ENCODE results near the gene DGCR6L. TPM values are rescaled to one million over a fixed set of nuclear protein-coding genes. Genes with fewer than 3 reads are reported as not detected.

The DGCR6L gene
- total RNA-seq, 1 experiment from 2014 or later = 37.4 TPM

GRCh38 chr22:20297414-20298109 is 22.3 kb downstream of the DGCR6L start:
- Mint-ChIP-seq H3K36me3 (ENCODE audit: insufficient read depth, unreplicated experiment) (peaks cover 6% of the 10 kb centered on the region), H3K27me3 (ENCODE audit: insufficient read depth, unreplicated experiment) (peaks cover 21% of the 10 kb centered on the region), H3K27ac (ENCODE audit: unreplicated experiment) (no peak overlapping the region), H3K4me1 (ENCODE audit: low read depth, unreplicated experiment) (no peaks in the 10 kb centered on the region), H3K4me3 (ENCODE audit: unreplicated experiment) (peak overlapping the region; percentile 78), H3K9me3 (ENCODE audit: unreplicated experiment) (no peaks in the 10 kb centered on the region)
- intact Hi-C loops (cut with micrococcal nuclease; ENCODE audit: unreplicated experiment) = no loop called here
- BruUV-seq (replicated peaks) = no TSS peak
- no peaks in the 10 kb centered on the region for H3K9me3 ChIP-seq
- H3K4me1 ChIP-seq = no peaks in the 10 kb centered on the region
- no peaks in the 10 kb centered on the region; the same call in 1 of the 2 replicates for H3K27me3 ChIP-seq (replicated peaks; ENCODE audit: control insufficient read depth, insufficient read depth, low read length)
- ChIA-PET POLR2A (no interaction called here), CTCF (no interaction called here)
- no peaks in the 10 kb centered on the region for H3K36me3 ChIP-seq (ENCODE audit: control insufficient read depth, insufficient read depth, low read length)
- DNase-seq = no peak
- H3K4me3 ChIP-seq (ENCODE audit: low read depth, low read length) = no peak overlapping the region
- no peak for TF ChIP-seq CTCF (IDR thresholded peaks at IDR 0.05; ENCODE audit: insufficient read depth in 1 of 2, low read depth in 1 of 2, low read length in 1 of 2, severe bottlenecking in 1 of 2, unreplicated experiment in 1 of 2)

GRCh38 chr22:20296598-20296997 is 23.3 kb downstream of the DGCR6L start:
- intact Hi-C loops (cut with micrococcal nuclease; ENCODE audit: unreplicated experiment) = no loop called here
- Histone ChIP-seq H3K4me3 (ENCODE audit: low read depth, low read length) (no peak overlapping the region), H3K4me1 (no peaks in the 10 kb centered on the region), H3K36me3 (ENCODE audit: control insufficient read depth, insufficient read depth, low read length) (no peaks in the 10 kb centered on the region), H3K9me3 (no peaks in the 10 kb centered on the region), H3K27me3 (replicated peaks; ENCODE audit: control insufficient read depth, insufficient read depth, low read length) (no peaks in the 10 kb centered on the region; the same call in 1 of the 2 replicates)
- CTCF ChIA-PET = no interaction called here
- POLR2A ChIA-PET = no interaction called here
- no peak for DNase-seq
- no peak overlapping the region for H3K27ac Mint-ChIP-seq (ENCODE audit: unreplicated experiment)
- no TSS peak for BruUV-seq (replicated peaks)
- peaks cover 6% of the 10 kb centered on the region for H3K36me3 Mint-ChIP-seq (ENCODE audit: insufficient read depth, unreplicated experiment)
- no peak overlapping the region for H3K4me3 Mint-ChIP-seq (ENCODE audit: unreplicated experiment)
- no peaks in the 10 kb centered on the region for H3K4me1 Mint-ChIP-seq (ENCODE audit: low read depth, unreplicated experiment)
- TF ChIP-seq CTCF (IDR thresholded peaks at IDR 0.05; ENCODE audit: insufficient read depth in 1 of 2, low read depth in 1 of 2, low read length in 1 of 2, severe bottlenecking in 1 of 2, unreplicated experiment in 1 of 2) = no peak
- no peaks in the 10 kb centered on the region for H3K9me3 Mint-ChIP-seq (ENCODE audit: unreplicated experiment)
- H3K27me3 Mint-ChIP-seq (ENCODE audit: insufficient read depth, unreplicated experiment) = peaks cover 22% of the 10 kb centered on the region

GRCh38 chr22:20295262-20296064 is 24.4 kb downstream of the DGCR6L start:
- Histone ChIP-seq H3K9me3 (no peaks in the 10 kb centered on the region), H3K4me1 (no peaks in the 10 kb centered on the region), H3K4me3 (ENCODE audit: low read depth, low read length) (no peak overlapping the region), H3K36me3 (ENCODE audit: control insufficient read depth, insufficient read depth, low read length) (no peaks in the 10 kb centered on the region), H3K27me3 (replicated peaks; ENCODE audit: control insufficient read depth, insufficient read depth, low read length) (no peaks in the 10 kb centered on the region; the same call in 1 of the 2 replicates)
- no peak overlapping the region for H3K27ac Mint-ChIP-seq (ENCODE audit: unreplicated experiment)
- no peak for DNase-seq
- TF ChIP-seq CTCF (IDR thresholded peaks at IDR 0.05; ENCODE audit: insufficient read depth in 1 of 2, low read depth in 1 of 2, low read length in 1 of 2, severe bottlenecking in 1 of 2, unreplicated experiment in 1 of 2) = no peak
- H3K4me3 Mint-ChIP-seq (ENCODE audit: unreplicated experiment) = no peak overlapping the region
- CTCF ChIA-PET = interaction anchor here (1.0 kb wide), 1 partner anchor 24 kb away, joined by 3 read pairs; the partner anchor contains the start of gene DGCR6L
- H3K4me1 Mint-ChIP-seq (ENCODE audit: low read depth, unreplicated experiment) = no peaks in the 10 kb centered on the region
- H3K9me3 Mint-ChIP-seq (ENCODE audit: unreplicated experiment) = no peaks in the 10 kb centered on the region
- H3K36me3 Mint-ChIP-seq (ENCODE audit: insufficient read depth, unreplicated experiment) = peaks cover 6% of the 10 kb centered on the region
- POLR2A ChIA-PET = no interaction called here
- no TSS peak for BruUV-seq (replicated peaks)
- H3K27me3 Mint-ChIP-seq (ENCODE audit: insufficient read depth, unreplicated experiment) = peaks cover 19% of the 10 kb centered on the region
- intact Hi-C loops (cut with micrococcal nuclease; ENCODE audit: unreplicated experiment) = no loop called here
